HG02885 (cell line): Measurements from ENCODE around the gene CPNE6.

Experiments used
- ATAC-seq: cut with Tn5 transposase; IDR thresholded peaks from one replicate; pipeline ENCODE4 v1.9.1; 2021; ENCODE audit warnings: mild to moderate bottlenecking; ENCODE audit not compliant: unreplicated experiment, poor library complexity

CPNE6 gene

GRCh38 chr14:24067133-24068082 is 4.0 kb upstream of the CPNE6 start:
- no peak for ATAC-seq

DNA sequence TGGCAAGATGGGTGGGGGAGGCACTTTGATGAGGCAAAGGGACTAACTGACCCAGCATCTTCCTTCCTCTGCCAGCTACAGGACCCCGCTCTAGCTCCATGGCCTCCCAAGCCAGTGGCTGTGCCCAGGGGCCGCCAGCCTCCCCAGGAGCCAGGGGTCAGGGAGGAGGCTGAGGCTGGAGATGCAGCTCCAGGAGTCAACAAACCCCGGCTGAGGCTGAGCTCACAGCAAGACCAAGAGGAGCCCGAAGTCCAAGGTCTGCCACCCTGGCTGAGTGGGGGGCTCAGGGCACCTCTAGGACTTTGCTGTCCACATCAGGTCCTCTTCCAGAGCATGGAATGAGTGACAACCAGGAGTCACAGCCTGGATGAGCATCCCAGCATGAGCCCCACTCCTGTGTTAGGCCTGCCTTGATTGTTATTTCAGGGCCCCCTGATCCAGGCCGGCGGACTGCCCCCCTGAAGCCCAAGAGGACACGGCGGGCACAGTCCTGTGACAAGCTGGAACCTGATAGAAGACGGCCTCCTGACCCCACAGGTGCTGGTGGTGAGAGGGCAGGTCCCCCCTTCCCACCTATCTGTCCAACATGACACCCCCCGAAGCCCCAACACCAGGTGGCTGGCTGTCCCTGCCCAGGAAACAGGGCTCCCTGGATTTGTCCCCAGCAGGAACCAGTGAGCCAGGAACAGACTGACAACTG is 2.5 kb upstream of the CPNE6 start:
- ATAC-seq = no peak

DNA sequence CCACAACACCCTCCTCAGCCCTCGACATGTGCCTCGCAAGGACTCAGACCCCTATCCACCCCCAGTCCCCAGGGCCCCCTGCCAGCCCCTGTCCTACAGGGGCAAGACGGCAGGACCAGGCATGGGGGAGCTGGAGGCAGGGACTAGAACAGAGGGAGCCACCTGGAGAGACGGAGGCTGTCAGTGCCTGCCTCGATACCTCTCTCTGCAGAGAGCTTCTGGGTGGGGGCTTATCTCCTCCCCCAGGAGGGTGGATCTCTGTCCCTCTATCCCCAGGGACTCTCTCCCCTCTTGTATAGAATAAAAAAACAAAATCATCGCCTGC is 2.0 kb upstream of the CPNE6 start:
- no peak for ATAC-seq

- no peak for ATAC-seq
Observed at GRCh38 chr14:24070285-24071143, 848 bp upstream of the CPNE6 start.

DNA sequence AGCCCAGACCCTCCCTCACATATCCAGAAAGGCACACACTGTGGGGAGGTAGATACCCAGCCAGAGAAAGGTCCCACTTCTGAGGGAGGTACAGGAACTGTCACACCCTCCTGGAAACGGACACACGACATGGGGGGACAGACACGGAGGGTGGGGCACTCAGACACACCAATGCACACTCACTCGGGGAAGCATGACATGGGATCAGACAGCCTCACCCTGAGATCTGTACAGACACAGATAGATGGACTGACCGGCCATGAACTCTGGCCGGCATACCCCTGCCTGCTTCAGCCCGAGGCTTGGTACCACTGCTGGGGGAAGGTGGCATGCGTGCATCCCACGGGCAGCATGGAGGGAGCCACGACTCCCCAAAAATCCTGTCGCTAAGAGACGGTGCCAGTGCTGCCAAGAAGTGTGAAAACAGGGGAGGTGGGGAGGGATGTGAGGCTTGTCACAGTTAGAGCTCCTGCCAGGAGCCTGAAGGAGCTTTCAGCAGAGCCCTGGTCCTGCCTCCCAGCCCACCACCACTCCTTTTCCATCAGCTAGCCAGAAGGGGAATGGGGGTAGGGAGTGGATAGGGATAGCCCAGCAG is 571 bp downstream of the CPNE6 start:
- no peak for ATAC-seq

GRCh38 chr14:24072436-24072835 is 1.1 kb downstream of the CPNE6 start:
- ATAC-seq = no peak

GRCh38 chr14:24072881-24073877 is 1.8 kb downstream of the CPNE6 start:
- ATAC-seq = no peak

- ATAC-seq = no peak
Observed at GRCh38 chr14:24074625-24075484, 3.5 kb downstream of the CPNE6 start.

DNA sequence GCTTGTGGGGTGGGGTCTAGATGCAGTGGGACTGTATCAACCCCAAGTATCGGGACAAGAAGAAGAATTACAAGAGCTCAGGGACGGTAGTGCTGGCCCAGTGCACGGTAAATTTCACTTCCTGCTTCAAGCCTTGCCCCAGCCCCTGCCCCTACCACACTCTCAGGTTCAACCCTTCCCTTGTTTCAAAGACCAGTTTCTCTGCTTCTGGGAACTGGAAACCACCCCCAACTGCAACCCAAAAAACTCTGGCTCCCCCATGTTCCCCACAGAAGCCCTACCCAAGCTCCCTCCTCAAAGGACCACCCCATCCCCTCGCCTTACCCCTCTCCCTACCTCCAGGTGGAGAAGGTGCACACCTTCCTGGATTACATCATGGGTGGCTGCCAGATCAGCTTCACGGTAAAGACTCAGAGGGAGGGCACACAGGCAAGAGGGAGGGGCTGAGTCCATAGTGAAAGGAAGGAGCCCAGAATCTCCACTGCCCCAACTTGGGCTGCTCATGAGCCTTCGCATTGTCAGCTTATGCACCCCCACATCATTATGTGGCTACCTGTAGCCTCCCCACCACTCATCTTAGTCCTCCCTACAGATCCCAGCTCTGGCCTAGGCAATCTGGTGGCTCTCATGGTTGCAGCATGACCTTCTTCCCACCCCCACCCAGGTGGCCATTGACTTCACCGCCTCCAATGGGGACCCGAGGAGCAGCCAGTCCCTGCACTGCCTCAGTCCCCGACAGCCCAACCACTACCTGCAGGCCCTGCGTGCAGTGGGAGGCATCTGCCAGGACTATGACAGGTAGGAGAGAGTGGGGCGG is 4.3 kb downstream of the CPNE6 start:
- ATAC-seq = no peak

DNA sequence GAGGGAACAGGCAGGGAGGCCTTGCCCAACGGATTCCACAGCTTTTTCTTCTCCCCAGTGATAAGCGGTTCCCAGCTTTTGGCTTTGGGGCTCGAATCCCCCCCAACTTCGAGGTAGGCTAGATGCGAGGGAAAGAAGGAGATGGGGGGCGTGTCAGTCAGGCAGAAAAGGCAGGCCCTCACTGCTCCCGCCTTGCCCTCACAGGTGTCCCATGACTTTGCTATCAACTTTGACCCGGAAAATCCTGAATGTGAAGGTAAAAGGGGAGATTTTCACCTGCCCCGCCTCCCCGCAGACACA is 4.9 kb downstream of the CPNE6 start:
- ATAC-seq = no peak

DNA sequence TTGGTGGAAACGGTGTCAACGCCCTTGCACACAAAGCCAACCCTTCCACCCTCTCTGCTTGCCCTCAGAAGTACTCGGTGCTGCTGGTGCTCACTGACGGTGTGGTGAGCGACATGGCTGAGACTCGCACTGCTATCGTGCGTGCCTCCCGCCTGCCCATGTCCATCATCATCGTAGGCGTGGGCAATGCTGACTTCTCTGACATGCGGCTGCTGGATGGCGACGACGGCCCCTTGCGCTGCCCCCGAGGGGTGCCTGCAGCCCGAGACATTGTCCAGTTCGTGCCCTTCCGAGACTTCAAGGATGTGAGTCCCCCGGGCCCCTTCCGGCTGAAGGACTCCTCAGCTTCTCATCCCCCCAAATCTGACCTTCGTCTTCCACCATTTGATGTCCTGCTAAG is 5.7 kb downstream of the CPNE6 start:
- ATAC-seq = no peak

GRCh38 chr14:24078146-24078545 is 6.8 kb downstream of the CPNE6 start:
- ATAC-seq = no peak

DNA sequence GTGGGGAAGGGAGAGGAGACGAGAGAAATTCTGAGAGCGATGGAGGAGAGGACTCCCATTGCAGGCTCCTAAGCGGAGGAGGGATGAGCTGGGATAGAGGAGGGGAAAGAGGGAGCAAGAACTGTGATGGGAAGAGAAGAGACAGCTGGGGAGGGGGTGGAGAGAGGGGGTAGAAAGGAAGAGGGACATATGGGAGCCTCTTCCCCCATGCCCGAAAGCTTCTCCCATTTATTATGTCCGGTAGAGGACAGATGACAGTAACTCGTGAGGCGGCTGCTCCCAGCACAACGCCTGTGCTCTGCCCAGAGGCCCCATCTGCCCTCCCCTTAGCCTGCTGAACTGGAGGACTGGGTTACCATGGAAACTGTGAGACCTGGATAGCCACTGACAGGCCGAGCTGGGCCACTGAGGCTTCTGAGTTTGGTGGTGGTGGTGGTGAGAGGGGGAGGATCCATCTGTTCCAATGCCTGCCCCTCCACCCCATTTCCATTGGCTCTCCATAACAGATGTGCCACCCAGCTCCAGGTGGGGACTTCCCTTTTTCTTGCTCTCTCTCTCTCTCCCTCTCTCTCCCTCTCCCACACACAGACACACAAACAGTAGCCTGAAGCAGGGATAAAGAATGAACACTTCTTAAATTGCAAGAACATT is 8.3 kb downstream of the CPNE6 start:
- ATAC-seq = no peak

DNA sequence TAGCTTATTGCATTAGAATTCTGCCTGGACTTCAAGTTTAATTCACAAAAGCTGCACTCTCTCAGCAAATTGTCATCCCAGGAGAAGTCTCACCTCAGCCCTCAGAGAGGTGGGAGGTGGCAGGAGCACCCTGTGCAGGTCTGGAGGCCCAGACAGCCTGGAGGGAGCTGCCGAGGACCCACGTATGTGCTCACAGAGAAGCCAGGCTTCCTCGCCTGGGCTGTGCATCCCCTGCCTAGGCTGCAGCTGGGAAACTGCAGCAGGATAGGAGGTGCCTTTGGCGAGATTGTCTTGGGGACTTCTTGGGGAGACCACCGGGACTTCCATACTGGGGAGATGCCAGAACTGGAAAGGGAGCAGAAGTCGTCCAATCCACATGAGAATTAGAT is 8.8 kb downstream of the CPNE6 start:
- ATAC-seq = no peak

GRCh38 chr14:24080888-24081738 is 9.8 kb downstream of the CPNE6 start:
- ATAC-seq = peak; percentile 93

DNA sequence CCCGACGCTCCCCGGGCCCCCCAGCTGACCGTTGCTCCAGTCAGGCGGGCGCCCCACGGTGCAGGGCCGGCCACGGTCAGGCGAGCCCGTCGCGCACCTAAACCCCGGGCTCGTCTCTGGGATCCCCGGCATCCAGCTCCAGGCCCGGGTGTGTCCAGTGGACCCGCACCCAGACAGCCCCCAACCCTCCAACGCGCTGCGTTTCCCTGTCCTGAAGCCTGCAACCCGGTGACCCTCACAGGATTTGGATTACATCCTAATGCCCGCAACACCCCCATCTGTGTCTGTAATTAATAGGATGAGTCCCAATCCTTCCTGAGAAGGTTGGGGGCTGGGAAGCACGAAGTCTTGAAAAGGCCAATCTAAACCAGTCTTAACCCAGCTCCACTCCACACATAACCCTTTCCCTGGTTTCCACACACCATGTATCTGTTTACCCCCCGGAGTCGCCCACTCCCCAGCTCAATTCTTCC is 10.4 kb downstream of the CPNE6 start:
- no peak for ATAC-seq
